H1 (cell line): ENCODE results near the gene TBC1D2.

ENCODE experiments used
- EGR1 ChIP-seq: IDR thresholded peaks from 2 replicates; pipeline ENCODE4 v1.6.1; 2011; ENCODE audit warnings: low read depth, low read length, borderline replicate concordance
- NRF1 ChIP-seq: IDR thresholded peaks from 2 replicates; pipeline ENCODE4 v1.6.1; 2011; ENCODE audit warnings: mild to moderate bottlenecking, low read depth, low read length, improper control_type of control experiment
- POLR2A ChIP-seq, 2 experiments: IDR thresholded peaks; 1 replicate in 1 of 2; 2 replicates in 1 of 2; pipeline ENCODE4 v1.6.1; 2011; ENCODE audit warnings: low read depth in 2 of 2, low read length in 2 of 2, mild to moderate bottlenecking in 2 of 2; ENCODE audit errors: control extremely low read depth in 1 of 2
- RAD21 ChIP-seq, 2 experiments: IDR thresholded peaks in 1 of 2; conservative IDR thresholded peaks in 1 of 2; 2 replicates each; pipeline ENCODE4 v1.6.1; 2011; ENCODE audit warnings: low read depth in 2 of 2, low read length in 2 of 2, improper control_type of control experiment in 1 of 2, inconsistent platforms in 1 of 2, mild to moderate bottlenecking in 1 of 2, moderate library complexity in 1 of 2
- SP1 ChIP-seq: IDR thresholded peaks from 2 replicates; pipeline ENCODE4 v1.6.1; 2011; ENCODE audit warnings: low read depth, low read length
- TCF12 ChIP-seq: IDR thresholded peaks from 2 replicates; pipeline ENCODE4 v1.6.1; 2011; ENCODE audit warnings: low read depth, mild to moderate bottlenecking, low read length
- TF ChIP-seq, protein P1 (sequence below), 3 experiments: IDR thresholded peaks; 1 replicate in 2 of 3; 2 replicates in 1 of 3; pipeline versions ENCODE4 v1.5.1 to v1.6.1; 2011; ENCODE audit warnings: low read length in 3 of 3, mild to moderate bottlenecking in 3 of 3, inconsistent platforms in 2 of 3, low read depth in 1 of 3, moderate library complexity in 1 of 3; ENCODE audit not compliant: insufficient read depth in 1 of 3; ENCODE audit errors: control extremely low read depth in 1 of 3
- TF ChIP-seq, protein P2 (sequence below): IDR thresholded peaks from 2 replicates; pipeline ENCODE4 v1.6.1; 2011; ENCODE audit warnings: low read depth, mild to moderate bottlenecking, low read length; ENCODE audit not compliant: insufficient read depth
- TF ChIP-seq, protein P3 (sequence below): IDR thresholded peaks from 2 replicates; pipeline ENCODE4 v1.6.1; 2011; ENCODE audit warnings: low read length, improper control_type of control experiment

- no peak for TF ChIP-seq RAD21 (IDR thresholded peaks at IDR 0.05 in 1 of 2, conservative IDR thresholded peaks at IDR 0.05 in 1 of 2; ENCODE audit: low read depth in 2 of 2, low read length in 2 of 2)
- TF ChIP-seq, protein P1, sequence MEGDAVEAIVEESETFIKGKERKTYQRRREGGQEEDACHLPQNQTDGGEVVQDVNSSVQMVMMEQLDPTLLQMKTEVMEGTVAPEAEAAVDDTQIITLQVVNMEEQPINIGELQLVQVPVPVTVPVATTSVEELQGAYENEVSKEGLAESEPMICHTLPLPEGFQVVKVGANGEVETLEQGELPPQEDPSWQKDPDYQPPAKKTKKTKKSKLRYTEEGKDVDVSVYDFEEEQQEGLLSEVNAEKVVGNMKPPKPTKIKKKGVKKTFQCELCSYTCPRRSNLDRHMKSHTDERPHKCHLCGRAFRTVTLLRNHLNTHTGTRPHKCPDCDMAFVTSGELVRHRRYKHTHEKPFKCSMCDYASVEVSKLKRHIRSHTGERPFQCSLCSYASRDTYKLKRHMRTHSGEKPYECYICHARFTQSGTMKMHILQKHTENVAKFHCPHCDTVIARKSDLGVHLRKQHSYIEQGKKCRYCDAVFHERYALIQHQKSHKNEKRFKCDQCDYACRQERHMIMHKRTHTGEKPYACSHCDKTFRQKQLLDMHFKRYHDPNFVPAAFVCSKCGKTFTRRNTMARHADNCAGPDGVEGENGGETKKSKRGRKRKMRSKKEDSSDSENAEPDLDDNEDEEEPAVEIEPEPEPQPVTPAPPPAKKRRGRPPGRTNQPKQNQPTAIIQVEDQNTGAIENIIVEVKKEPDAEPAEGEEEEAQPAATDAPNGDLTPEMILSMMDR (IDR thresholded peaks at IDR 0.05; ENCODE audit: control extremely low read depth in 1 of 3, insufficient read depth in 1 of 3, low read depth in 1 of 3, low read length in 3 of 3), result no peak
- no peak for TF ChIP-seq TCF12
- TF ChIP-seq EGR1, result no peak
- TF ChIP-seq, protein P2, sequence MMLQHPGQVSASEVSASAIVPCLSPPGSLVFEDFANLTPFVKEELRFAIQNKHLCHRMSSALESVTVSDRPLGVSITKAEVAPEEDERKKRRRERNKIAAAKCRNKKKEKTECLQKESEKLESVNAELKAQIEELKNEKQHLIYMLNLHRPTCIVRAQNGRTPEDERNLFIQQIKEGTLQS, result no peak
- TF ChIP-seq, protein P3, sequence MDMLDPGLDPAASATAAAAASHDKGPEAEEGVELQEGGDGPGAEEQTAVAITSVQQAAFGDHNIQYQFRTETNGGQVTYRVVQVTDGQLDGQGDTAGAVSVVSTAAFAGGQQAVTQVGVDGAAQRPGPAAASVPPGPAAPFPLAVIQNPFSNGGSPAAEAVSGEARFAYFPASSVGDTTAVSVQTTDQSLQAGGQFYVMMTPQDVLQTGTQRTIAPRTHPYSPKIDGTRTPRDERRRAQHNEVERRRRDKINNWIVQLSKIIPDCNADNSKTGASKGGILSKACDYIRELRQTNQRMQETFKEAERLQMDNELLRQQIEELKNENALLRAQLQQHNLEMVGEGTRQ, result no peak
- TF ChIP-seq POLR2A (IDR thresholded peaks at IDR 0.05; ENCODE audit: control extremely low read depth in 1 of 2, low read depth in 2 of 2, low read length in 2 of 2), result no peak
- no peak for TF ChIP-seq NRF1
- TF ChIP-seq SP1, result no peak
Measured at GRCh38 chr9:98289614-98290201, 34.3 kb upstream of the TBC1D2 start.
